ENCODE data around the gene LAMTOR1. TPM values are rescaled to one million over a fixed set of nuclear protein-coding genes. Genes with fewer than 3 reads are reported as not detected.

LAMTOR1 gene
- total RNA-seq, 2 experiments from 2014 or later: 61.8 to 64.1 TPM

DNA sequence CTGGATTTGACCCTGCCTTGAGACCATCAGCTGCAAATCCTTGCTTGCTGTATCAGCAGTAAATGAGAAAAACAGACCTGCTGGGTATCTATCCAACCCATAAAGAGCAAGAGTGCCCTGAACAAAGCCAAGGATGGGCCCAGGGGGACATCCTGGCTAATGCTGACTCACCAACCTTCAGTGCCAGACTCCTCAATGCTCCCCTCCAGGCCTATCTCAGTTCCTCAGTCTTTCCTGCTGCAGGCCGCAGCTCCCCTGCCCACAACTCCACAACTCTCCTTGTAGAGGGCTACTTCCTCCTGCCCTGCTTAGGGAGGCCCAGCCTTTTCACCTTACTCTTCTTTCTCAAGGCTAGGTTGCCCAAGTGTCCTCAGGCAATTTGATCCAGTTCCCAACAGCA, 2.6 kb downstream of the LAMTOR1 start:
- H3K79me2 ChIP-seq (ENCODE audit: insufficient read depth, low read depth, low read length): peaks cover 27% of the 10 kb centered on the region
- no peak for TF ChIP-seq CTCF (conservative IDR thresholded peaks at IDR 0.05; ENCODE audit: low read length)
- TF ChIP-seq EZH2phosphoT487 (IDR thresholded peaks at IDR 0.05; ENCODE audit: borderline replicate concordance, low read depth, low read length): no peak
- no peak overlapping the region for H2AFZ ChIP-seq (ENCODE audit: low read length)
- CTCF ChIA-PET (ENCODE audit: unreplicated experiment): interaction anchor here (2.8 kb wide), 1 partner anchor 9 kb away, joined by 8 read pairs; no protein-coding TSS in a partner anchor
- H3K27ac ChIP-seq (ENCODE audit: low read depth, low read length, poor library complexity, severe bottlenecking): no peak overlapping the region
- no peaks in the 10 kb centered on the region for H4K20me1 ChIP-seq (ENCODE audit: insufficient read depth, low read length)
- peaks cover 25% of the 10 kb centered on the region for H3K4me1 ChIP-seq (ENCODE audit: insufficient read depth, low read length, poor library complexity, severe bottlenecking)
- H3K36me3 ChIP-seq (ENCODE audit: insufficient read depth, low read length): peaks cover 51% of the 10 kb centered on the region
- peak overlapping the region; percentile 80; the same call in 1 of the 2 replicates for H3K4me2 ChIP-seq (ENCODE audit: low read length)
- intact Hi-C loops (cut with micrococcal nuclease; ENCODE audit: unreplicated experiment): no loop called here
- no peaks in the 10 kb centered on the region for H3K9me2 ChIP-seq (ENCODE audit: insufficient read depth, low read length)
- BruUV-seq (replicated peaks): no TSS peak
- no peak for DNase-seq (ENCODE audit: low spot score)
- H3K4me3 ChIP-seq (ENCODE audit: low read depth, low read length, poor library complexity, severe bottlenecking): no peak overlapping the region
- POLR2A ChIA-PET: interaction anchor here (0.7 to 1.2 kb wide), 2 partner anchors 19 to 25 kb away, joined by 3 to 5 read pairs; no protein-coding TSS in a partner anchor
- no peaks in the 10 kb centered on the region for H3K9me3 ChIP-seq (ENCODE audit: low read length)

DNA sequence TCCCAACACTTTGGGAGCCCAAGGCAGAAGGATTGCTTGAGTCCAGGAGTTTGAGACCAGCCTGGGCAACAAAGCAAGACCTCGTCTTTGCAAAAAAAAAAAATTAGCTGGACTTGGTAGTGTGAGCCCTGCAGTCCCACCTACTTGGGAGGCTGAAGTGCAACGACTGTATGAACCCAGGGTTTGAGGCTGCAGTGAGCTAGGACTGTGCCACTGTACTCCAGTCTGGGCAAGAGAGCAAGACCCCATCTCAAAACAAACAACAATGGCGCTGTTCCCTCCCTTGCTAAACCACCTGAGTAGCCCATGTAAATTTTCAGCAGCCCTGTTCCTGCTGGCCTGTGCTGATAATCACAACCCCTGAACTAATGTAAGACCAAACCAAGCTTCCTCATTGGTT, 3.1 kb downstream of the LAMTOR1 start:
- TF ChIP-seq CTCF (conservative IDR thresholded peaks at IDR 0.05; ENCODE audit: low read length) (no peak), EZH2phosphoT487 (IDR thresholded peaks at IDR 0.05; ENCODE audit: borderline replicate concordance, low read depth, low read length) (no peak)
- no TSS peak for BruUV-seq (replicated peaks)

DNA sequence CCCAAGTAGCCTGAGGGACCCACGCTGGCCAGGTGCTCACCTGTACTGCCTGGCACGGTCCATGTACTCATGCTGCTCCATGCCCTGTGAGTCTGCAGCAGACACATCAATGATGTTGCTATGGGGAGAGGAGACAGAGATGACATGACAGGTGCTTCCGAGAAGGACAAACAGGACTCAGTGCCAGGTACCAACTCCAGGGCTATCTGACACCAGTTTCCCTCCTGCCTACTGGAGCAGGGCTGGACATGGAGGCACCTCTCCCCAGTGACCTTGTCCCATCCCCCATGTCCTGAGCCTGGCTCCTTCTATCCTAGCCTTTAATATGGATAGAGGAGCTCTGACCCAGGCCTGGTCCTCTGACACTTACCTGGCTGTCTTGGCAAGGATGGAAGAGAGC, 4.4 kb downstream of the LAMTOR1 start:
- H4K20me1 ChIP-seq (ENCODE audit: insufficient read depth, low read length): no peaks in the 10 kb centered on the region
- H3K4me3 ChIP-seq (ENCODE audit: low read depth, low read length, poor library complexity, severe bottlenecking): no peak overlapping the region
- DNase-seq (ENCODE audit: low spot score): no peak
- H3K79me2 ChIP-seq (ENCODE audit: insufficient read depth, low read depth, low read length): peaks cover 27% of the 10 kb centered on the region
- no peak overlapping the region for H3K4me2 ChIP-seq (ENCODE audit: low read length)
- H2AFZ ChIP-seq (ENCODE audit: low read length): no peak overlapping the region
- intact Hi-C loops (cut with micrococcal nuclease; ENCODE audit: unreplicated experiment): no loop called here
- peaks cover 22% of the 10 kb centered on the region for H3K4me1 ChIP-seq (ENCODE audit: insufficient read depth, low read length, poor library complexity, severe bottlenecking)
- H3K9me2 ChIP-seq (ENCODE audit: insufficient read depth, low read length): no peaks in the 10 kb centered on the region
- ChIA-PET POLR2A (interaction anchor here (0.8 kb wide), 1 partner anchor 13 kb away, joined by 7 read pairs; the partner anchor contains the start of gene ANAPC15), CTCF (ENCODE audit: unreplicated experiment) (no interaction called here)
- TF ChIP-seq EZH2phosphoT487 (IDR thresholded peaks at IDR 0.05; ENCODE audit: borderline replicate concordance, low read depth, low read length): no peak
- TF ChIP-seq CTCF (conservative IDR thresholded peaks at IDR 0.05; ENCODE audit: low read length): no peak
- no peaks in the 10 kb centered on the region for H3K9me3 ChIP-seq (ENCODE audit: low read length)
- no peak overlapping the region for H3K27ac ChIP-seq (ENCODE audit: low read depth, low read length, poor library complexity, severe bottlenecking)
- peaks cover 64% of the 10 kb centered on the region for H3K36me3 ChIP-seq (ENCODE audit: insufficient read depth, low read length)
- BruUV-seq (replicated peaks): no TSS peak

More for the DNA sequence above, 3.1 kb downstream of the LAMTOR1 start:
- Histone ChIP-seq H4K20me1 (ENCODE audit: insufficient read depth, low read length) (no peaks in the 10 kb centered on the region), H3K9me3 (ENCODE audit: low read length) (no peaks in the 10 kb centered on the region), H2AFZ (ENCODE audit: low read length) (no peak overlapping the region), H3K9me2 (ENCODE audit: insufficient read depth, low read length) (no peaks in the 10 kb centered on the region), H3K79me2 (ENCODE audit: insufficient read depth, low read depth, low read length) (peaks cover 27% of the 10 kb centered on the region), H3K4me1 (ENCODE audit: insufficient read depth, low read length, poor library complexity, severe bottlenecking) (peaks cover 25% of the 10 kb centered on the region), H3K4me2 (ENCODE audit: low read length) (peak overlapping the region; percentile 80; the same call in 1 of the 2 replicates), H3K4me3 (ENCODE audit: low read depth, low read length, poor library complexity, severe bottlenecking) (no peak overlapping the region), H3K36me3 (ENCODE audit: insufficient read depth, low read length) (peaks cover 55% of the 10 kb centered on the region), H3K27ac (ENCODE audit: low read depth, low read length, poor library complexity, severe bottlenecking) (no peak overlapping the region)
- ChIA-PET CTCF (ENCODE audit: unreplicated experiment) (no interaction called here), POLR2A (interaction anchor here (0.5 to 1.2 kb wide), 3 partner anchors 18 to 25 kb away, joined by 3 to 6 read pairs (median 5); no protein-coding TSS in a partner anchor)
- intact Hi-C loops (cut with micrococcal nuclease; ENCODE audit: unreplicated experiment): no loop called here
- DNase-seq (ENCODE audit: low spot score): no peak
